CD4-positive, alpha-beta memory T cell (primary cell): ENCODE results near the gene RAPGEF2. TPM values are rescaled to one million over a fixed set of nuclear protein-coding genes. Genes with fewer than 3 reads are reported as not detected.

Experiments
- CTCF ChIA-PET: fragments of 350-600 bp; sonication (Branson Sonifier 250); formaldehyde crosslinking; loops from one replicate; lab custom pipeline; 2021; ENCODE audit warnings: inconsistent platforms; ENCODE audit not compliant: partially characterized antibody; lab: Charles Lee
- POLR2A ChIA-PET: fragments of 350-600 bp; sonication (Branson Sonifier 250); formaldehyde crosslinking; loops from one replicate; lab custom pipeline; 2021; ENCODE audit not compliant: partially characterized antibody; lab: Charles Lee
- DNase-seq, 5 donors: peaks; one replicate each; pipeline versions ENCODE4 v3.0.0 to v3.0.0-alpha.2; 2020 to 2022; ENCODE audit warnings: mixed read lengths in 1 of 5
- H3K27ac ChIP-seq: one replicate; pipeline ENCODE4 v1.7.0; 2013; ENCODE audit warnings: low read depth, low read length
- H3K27me3 ChIP-seq: 2 replicates; pipeline ENCODE4 v1.7.0; 2013; ENCODE audit warnings: mild to moderate bottlenecking, low read length, moderate library complexity; ENCODE audit not compliant: insufficient read depth
- H3K36me3 ChIP-seq: 2 replicates; pipeline ENCODE4 v1.7.0; 2013; ENCODE audit warnings: mild to moderate bottlenecking, low read length, moderate library complexity; ENCODE audit not compliant: insufficient read depth
- H3K4me1 ChIP-seq: 2 replicates; pipeline ENCODE4 v1.7.0; 2013; ENCODE audit warnings: mild to moderate bottlenecking, low read length, moderate library complexity; ENCODE audit not compliant: insufficient read depth
- H3K4me3 ChIP-seq, 2 donors: one replicate each; pipeline ENCODE4 v1.7.0; 2013; ENCODE audit warnings: low read length in 2 of 2, mild to moderate bottlenecking in 1 of 2
- H3K9me3 ChIP-seq, 2 donors: one replicate each; pipeline ENCODE4 v1.7.0; 2013; ENCODE audit warnings: low read length in 2 of 2, control low read depth in 1 of 2; ENCODE audit not compliant: control insufficient read depth in 1 of 2
- H3K27ac Mint-ChIP-seq, 7 donors: one replicate each; pipeline ENCODE4 v1.8.0; 2020 to 2021; ENCODE audit warnings: mixed read lengths in 7 of 7, mild to moderate bottlenecking in 6 of 7, inconsistent platforms in 3 of 7, moderate library complexity in 3 of 7
- H3K27me3 Mint-ChIP-seq, 2 donors: one replicate each; pipeline ENCODE4 v1.8.0; 2020 to 2021; ENCODE audit warnings: mixed read lengths in 2 of 2
- H3K36me3 Mint-ChIP-seq, 2 donors: one replicate each; pipeline ENCODE4 v1.8.0; 2020 to 2021; ENCODE audit warnings: mixed read lengths in 2 of 2, inconsistent platforms in 1 of 2, mild to moderate bottlenecking in 1 of 2
- H3K4me1 Mint-ChIP-seq, 4 donors: one replicate each; pipeline ENCODE4 v1.8.0; 2020 to 2021; ENCODE audit warnings: mixed read lengths in 4 of 4, mild to moderate bottlenecking in 1 of 4
- H3K4me3 Mint-ChIP-seq, 8 donors: one replicate each; pipeline ENCODE4 v1.8.0; 2020 to 2021; ENCODE audit warnings: mixed read lengths in 8 of 8, mild to moderate bottlenecking in 7 of 8, moderate library complexity in 6 of 8, inconsistent platforms in 3 of 8
- H3K9me3 Mint-ChIP-seq, 8 donors: one replicate each; pipeline ENCODE4 v1.8.0; 2020 to 2021; ENCODE audit warnings: mixed read lengths in 8 of 8, mild to moderate bottlenecking in 5 of 8, inconsistent platforms in 3 of 8, moderate library complexity in 1 of 8
- intact Hi-C: fragments of 100-400 bp; cut with micrococcal nuclease; formaldehyde crosslinking; loops from one replicate; pipeline ENCODE4 v1.15.1; 2023
- polyA plus RNA-seq, 2 donors: library from polyadenylated mRNA; unstranded; fragments of 300-500 nt; fragmentation: Illumina TruSeq; gene quantifications; one replicate each; pipeline ENCODE4 v1.2.3, GENCODE V29; 2021
- total RNA-seq, 2 experiments: library from RNA; stranded (reverse); gene quantifications; one replicate each; pipeline ENCODE4 v1.2.3, GENCODE V29; 2021

RAPGEF2 gene
- total and polyA plus RNA-seq, 4 experiments from 2014 or later = 0.69 to 27.9 (median 12.1) TPM

DNA sequence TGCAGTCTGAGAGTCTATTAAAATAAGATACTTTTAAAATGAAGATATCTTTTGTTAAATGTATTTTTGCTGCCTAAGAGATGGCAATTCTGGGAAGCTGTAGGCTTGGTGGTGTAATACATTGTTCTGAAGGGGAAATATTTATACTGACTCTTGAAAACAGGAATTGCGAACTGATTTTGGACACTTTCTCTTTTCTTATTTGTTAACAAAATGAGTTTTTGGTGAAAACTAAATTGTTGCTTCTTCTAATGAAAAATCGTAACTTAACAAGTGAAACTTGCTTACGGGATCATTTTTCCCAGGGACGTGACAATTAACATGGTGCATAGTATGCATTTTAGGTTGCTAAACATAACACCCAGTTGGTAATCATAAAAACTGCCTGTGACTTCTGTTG is 71.0 kb downstream of the RAPGEF2 start:
- POLR2A ChIA-PET = no interaction called here
- Histone ChIP-seq H3K4me3 (no peak overlapping the region), H3K27ac (no peak overlapping the region), H3K27me3 (no peaks in the 10 kb centered on the region), H3K4me1 (peaks cover 16% of the 10 kb centered on the region), H3K9me3 (no peaks in the 10 kb centered on the region), H3K36me3 (no peaks in the 10 kb centered on the region)
- Mint-ChIP-seq H3K4me1 (peaks cover 18 to 31% (median 23%) of the 10 kb centered on the region in 4 donors), H3K9me3 (no peaks in the 10 kb centered on the region), H3K27ac (no peak overlapping the region), H3K27me3 (no peaks in the 10 kb centered on the region), H3K36me3 (no peaks in the 10 kb centered on the region), H3K4me3 (no peak overlapping the region)
- no peak for DNase-seq
- intact Hi-C loops = loop anchor here (2.0 kb wide), 2 partner anchors 71 to 1181 kb away; partner anchors contain the start of gene RAPGEF2
- CTCF ChIA-PET = interaction anchor here (1.7 to 3.4 kb wide), 2 partner anchors 9 to 317 kb away, joined by 3 to 16 read pairs; no protein-coding TSS in a partner anchor

DNA sequence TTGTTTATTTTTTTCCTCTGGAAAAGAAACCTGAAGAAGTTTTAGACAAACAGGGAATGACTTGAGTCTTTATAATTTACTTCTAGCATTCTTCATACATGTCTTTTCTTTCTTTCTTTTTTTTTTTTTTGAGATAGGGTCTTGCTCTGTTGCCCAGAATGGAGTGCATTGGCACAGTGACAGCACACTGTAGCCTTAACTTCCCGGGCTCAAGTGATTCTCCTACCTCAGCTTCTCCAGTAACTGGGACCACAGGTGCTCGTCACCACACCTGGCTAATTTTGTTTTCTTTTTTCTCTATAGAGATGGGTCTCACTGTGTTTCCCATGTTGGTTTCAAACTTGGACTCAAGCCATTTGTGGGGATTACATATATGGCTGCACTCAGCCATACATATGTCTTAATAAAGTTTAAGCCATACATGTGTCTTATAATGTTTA is 71.8 kb downstream of the RAPGEF2 start:
- H3K9me3 Mint-ChIP-seq = no peaks in the 10 kb centered on the region
- no peaks in the 10 kb centered on the region for H3K36me3 Mint-ChIP-seq
- no peak for DNase-seq
- ChIA-PET CTCF (interaction anchor here (3.4 kb wide), 1 partner anchor 318 kb away, joined by 16 read pairs; no protein-coding TSS in a partner anchor), POLR2A (no interaction called here)
- no peak overlapping the region for H3K27ac Mint-ChIP-seq
- no peaks in the 10 kb centered on the region for H3K36me3 ChIP-seq
- no peak overlapping the region for H3K4me3 ChIP-seq
- no peaks in the 10 kb centered on the region for H3K27me3 ChIP-seq
- H3K4me1 Mint-ChIP-seq = peaks cover 22 to 37% (median 27%) of the 10 kb centered on the region in 4 donors
- H3K4me3 Mint-ChIP-seq = no peak overlapping the region
- H3K4me1 ChIP-seq = peaks cover 16% of the 10 kb centered on the region
- intact Hi-C loops = loop anchor here (1.0 to 5.0 kb wide), 4 partner anchors 72 to 1182 kb away; partner anchors contain the start of genes C4orf46, ETFDH and RAPGEF2
- no peak overlapping the region for H3K27ac ChIP-seq
- no peaks in the 10 kb centered on the region for H3K27me3 Mint-ChIP-seq
- no peaks in the 10 kb centered on the region for H3K9me3 ChIP-seq

DNA sequence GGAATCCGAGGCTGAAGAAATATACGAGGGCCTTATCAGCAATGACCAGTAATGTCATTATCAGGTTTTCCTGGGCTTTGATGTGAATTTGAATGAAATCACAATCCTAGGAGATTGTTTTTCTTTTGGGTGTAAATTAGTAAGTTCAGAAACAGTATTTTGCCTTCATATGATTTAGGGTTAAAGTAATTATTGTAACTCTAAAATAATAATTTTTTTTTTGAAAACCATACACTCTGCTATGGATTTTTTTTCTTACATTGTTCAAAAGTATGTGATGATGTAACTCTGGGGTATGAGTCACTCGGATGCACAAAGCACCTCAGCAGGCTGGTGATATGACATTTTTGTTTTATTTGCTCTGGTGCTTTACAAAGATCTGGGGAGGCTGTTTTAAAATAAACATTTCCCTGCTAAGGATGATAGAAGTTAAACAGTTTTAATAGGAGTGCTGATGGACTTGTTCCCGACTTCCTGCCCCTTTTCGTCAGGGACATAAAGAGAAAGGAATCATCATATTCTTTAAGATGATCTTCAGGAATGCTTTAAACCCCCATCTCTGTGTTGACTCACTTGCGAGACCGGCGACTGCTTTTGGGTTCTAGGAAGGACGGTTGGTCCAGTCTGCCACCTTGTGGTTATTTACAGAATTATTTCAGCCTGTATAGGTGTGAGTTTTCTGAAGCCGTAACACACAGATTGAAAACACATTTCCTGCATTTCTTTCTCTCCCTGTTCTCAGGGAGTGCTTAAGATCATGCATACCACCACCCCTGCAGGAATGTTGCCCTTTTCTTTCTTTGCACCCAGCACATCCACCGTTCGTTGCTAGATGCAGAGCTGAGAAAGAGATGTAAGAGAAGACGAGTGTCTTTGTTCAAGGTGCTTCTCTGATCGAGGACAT is 72.5 kb downstream of the RAPGEF2 start:
- Histone ChIP-seq H3K36me3 (no peaks in the 10 kb centered on the region), H3K27ac (no peak overlapping the region), H3K4me3 (no peak overlapping the region), H3K4me1 (peaks cover 16% of the 10 kb centered on the region), H3K9me3 (no peaks in the 10 kb centered on the region), H3K27me3 (no peaks in the 10 kb centered on the region)
- CTCF ChIA-PET = interaction anchor here (0.7 to 1.6 kb wide), 6 partner anchors 73 to 450 kb away, joined by 3 to 5 read pairs (median 3); no protein-coding TSS in a partner anchor
- DNase-seq = peak; percentile 59 to 70 (median 68)
- Mint-ChIP-seq H3K4me3 (peak overlapping the region in 4 of 8 donors; percentile 3 to 40 (median 15)), H3K27me3 (no peaks in the 10 kb centered on the region), H3K4me1 (peaks cover 22 to 39% (median 28%) of the 10 kb centered on the region in 4 donors), H3K27ac (peak overlapping the region in 3 of 7 donors; percentile 15 to 78 (median 74)), H3K36me3 (no peaks in the 10 kb centered on the region), H3K9me3 (no peaks in the 10 kb centered on the region)
- POLR2A ChIA-PET = no interaction called here
- intact Hi-C loops = loop anchor here (1.0 to 5.0 kb wide), 4 partner anchors 73 to 1183 kb away; partner anchors contain the start of genes C4orf46, ETFDH and RAPGEF2

DNA sequence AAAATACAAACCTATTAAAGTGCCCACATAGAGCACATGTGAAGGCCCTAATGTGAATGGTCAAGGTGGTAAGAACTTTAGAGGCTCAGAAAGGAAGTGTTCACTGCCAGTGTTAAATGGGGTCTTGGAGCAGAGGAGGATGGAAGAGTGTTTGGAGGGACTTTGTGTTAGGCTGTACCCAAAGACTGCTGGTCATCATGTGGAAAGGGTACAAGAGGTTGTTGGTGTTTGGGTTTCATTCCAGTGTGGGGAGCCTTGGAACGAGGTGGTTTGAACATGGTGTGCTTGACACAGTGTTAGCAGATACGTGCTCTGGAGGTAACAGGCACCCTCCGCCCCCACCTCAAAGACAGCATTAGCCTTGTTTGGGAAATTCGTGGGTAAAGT is 73.1 kb downstream of the RAPGEF2 start:
- no peaks in the 10 kb centered on the region for H3K9me3 Mint-ChIP-seq
- POLR2A ChIA-PET = no interaction called here
- H3K4me1 Mint-ChIP-seq = peaks cover 22 to 39% (median 28%) of the 10 kb centered on the region in 4 donors
- H3K27me3 ChIP-seq = no peaks in the 10 kb centered on the region
- no peak overlapping the region for H3K4me3 ChIP-seq
- H3K9me3 ChIP-seq = no peaks in the 10 kb centered on the region
- H3K36me3 Mint-ChIP-seq = no peaks in the 10 kb centered on the region
- no peak for DNase-seq
- intact Hi-C loops = loop anchor here (1.0 to 5.0 kb wide), 4 partner anchors 73 to 1183 kb away; partner anchors contain the start of genes C4orf46, ETFDH and RAPGEF2
- H3K4me1 ChIP-seq = peaks cover 16% of the 10 kb centered on the region
- no peak overlapping the region for H3K27ac ChIP-seq
- H3K27me3 Mint-ChIP-seq = no peaks in the 10 kb centered on the region
- no peaks in the 10 kb centered on the region for H3K36me3 ChIP-seq
- peak overlapping the region in 2 of 7 donors; percentile 74 to 78 for H3K27ac Mint-ChIP-seq
- CTCF ChIA-PET = interaction anchor here (0.7 to 1.6 kb wide), 6 partner anchors 74 to 451 kb away, joined by 3 to 5 read pairs (median 3); no protein-coding TSS in a partner anchor
- H3K4me3 Mint-ChIP-seq = no peak overlapping the region

DNA sequence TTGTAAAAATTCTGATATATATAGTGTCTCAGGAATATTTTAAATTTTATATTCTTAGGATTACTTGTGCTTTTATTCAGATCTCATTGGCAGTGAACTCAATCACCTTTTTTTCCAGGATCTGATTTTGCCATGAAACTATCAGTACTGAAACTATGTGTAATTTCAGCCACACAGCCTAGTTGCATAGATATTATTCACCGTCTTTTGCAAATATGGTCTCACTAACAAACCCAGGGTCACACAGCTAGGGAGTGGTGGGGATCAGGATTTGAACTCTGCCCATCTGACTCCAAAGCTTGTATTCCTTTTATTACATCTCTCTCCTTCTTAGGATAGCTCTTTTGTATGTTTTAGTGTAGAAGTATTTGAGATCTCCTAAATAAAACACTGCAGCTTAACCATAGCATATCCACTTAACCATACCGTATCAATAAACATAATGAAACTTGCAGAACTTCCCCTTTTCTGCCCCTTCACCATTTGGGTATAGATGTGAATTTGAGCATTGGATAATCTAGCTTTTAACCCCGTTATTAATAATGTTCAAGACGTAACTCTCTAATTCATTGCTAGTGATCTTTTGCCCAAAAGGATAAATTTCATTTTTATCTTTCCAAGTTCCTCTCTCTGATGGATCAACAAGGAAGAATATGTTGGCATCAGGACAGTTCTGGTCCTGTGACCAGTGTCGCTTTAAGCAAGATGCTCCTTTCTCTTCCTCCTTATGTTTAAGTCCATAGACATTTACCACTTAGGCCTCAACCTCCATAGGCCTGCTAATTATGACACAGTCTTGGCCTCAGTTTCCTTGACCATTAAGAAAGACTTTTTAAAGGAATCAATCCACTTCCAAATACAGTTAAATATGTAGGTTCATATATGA is 74.6 kb downstream of the RAPGEF2 start:
- Histone ChIP-seq H3K9me3 (no peaks in the 10 kb centered on the region), H3K4me3 (no peak overlapping the region), H3K27ac (no peak overlapping the region), H3K27me3 (no peaks in the 10 kb centered on the region), H3K4me1 (peaks cover 8% of the 10 kb centered on the region), H3K36me3 (no peaks in the 10 kb centered on the region)
- DNase-seq = no peak
- Mint-ChIP-seq H3K27me3 (no peaks in the 10 kb centered on the region), H3K36me3 (no peaks in the 10 kb centered on the region), H3K4me1 (peaks cover 17 to 28% (median 23%) of the 10 kb centered on the region in 4 donors), H3K4me3 (no peak overlapping the region), H3K9me3 (no peaks in the 10 kb centered on the region), H3K27ac (no peak overlapping the region)
- ChIA-PET POLR2A (no interaction called here), CTCF (interaction anchor here (1.0 to 3.7 kb wide), 7 partner anchors 15 to 467 kb away, joined by 3 to 25 read pairs (median 4); no protein-coding TSS in a partner anchor)
- intact Hi-C loops = loop anchor here (5.0 kb wide), 1 partner anchor 505 kb away; the partner anchor contains the start of genes C4orf46 and ETFDH

DNA sequence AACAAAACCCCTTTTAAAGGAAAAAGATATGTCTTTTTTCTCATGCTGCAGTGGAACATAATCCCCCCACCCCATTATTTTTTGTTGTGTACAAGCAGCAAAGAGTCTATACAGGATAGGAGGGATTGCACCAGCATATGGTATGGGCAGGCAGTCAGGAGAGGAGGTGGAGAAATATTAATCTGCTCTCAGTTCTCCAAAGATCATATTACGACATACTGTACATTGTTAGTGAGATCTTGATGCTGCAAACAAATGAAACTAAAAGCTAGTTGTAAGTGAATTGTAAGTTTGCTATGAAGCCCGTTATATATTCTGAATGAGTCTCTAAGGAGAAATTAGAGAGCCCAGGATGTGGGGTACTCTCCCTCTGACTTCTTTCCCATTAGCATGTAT is 75.3 kb downstream of the RAPGEF2 start:
- H3K27ac ChIP-seq = no peak overlapping the region
- H3K9me3 Mint-ChIP-seq = no peaks in the 10 kb centered on the region
- intact Hi-C loops = loop anchor here (5.0 kb wide), 1 partner anchor 506 kb away; the partner anchor contains the start of genes C4orf46 and ETFDH
- peaks cover 17 to 27% (median 21%) of the 10 kb centered on the region in 4 donors for H3K4me1 Mint-ChIP-seq
- H3K4me1 ChIP-seq = peaks cover 8% of the 10 kb centered on the region
- no peaks in the 10 kb centered on the region for H3K36me3 ChIP-seq
- no peak overlapping the region for H3K27ac Mint-ChIP-seq
- H3K4me3 Mint-ChIP-seq = no peak overlapping the region
- H3K4me3 ChIP-seq = no peak overlapping the region
- ChIA-PET CTCF (interaction anchor here (0.6 to 3.7 kb wide), 9 partner anchors 14 to 467 kb away, joined by 3 to 25 read pairs (median 4); no protein-coding TSS in a partner anchor), POLR2A (no interaction called here)
- H3K27me3 Mint-ChIP-seq = no peaks in the 10 kb centered on the region
- no peaks in the 10 kb centered on the region for H3K27me3 ChIP-seq
- no peak for DNase-seq
- H3K9me3 ChIP-seq = no peaks in the 10 kb centered on the region
- H3K36me3 Mint-ChIP-seq = no peaks in the 10 kb centered on the region
